Activated CD8-positive, alpha-beta T cell treated with anti-CD3 and anti-CD28 coated beads, Interleukin-2, amount 10 ng/mL, durations not matched to agents 7 days and 5 days (primary cell): ENCODE results near the gene TP53RK. TPM values are rescaled to one million over a fixed set of nuclear protein-coding genes. Genes with fewer than 3 reads are reported as not detected.

ENCODE experiments used
- ATAC-seq: fragments of 150-1000 bp; cut with Tn5 transposase; one replicate; pipeline ENCODE4 v1.10.0; 2021; ENCODE audit warnings: moderate library complexity
- CTCF ChIA-PET: fragments of 350-600 bp; sonication (Branson Sonifier 250); formaldehyde crosslinking; loops from one replicate; lab custom pipeline; 2021; ENCODE audit warnings: antibody characterized with exemption; lab: Charles Lee
- POLR2A ChIA-PET: fragments of 350-600 bp; sonication (Branson Sonifier 250); formaldehyde crosslinking; loops from one replicate; lab custom pipeline; 2021; ENCODE audit warnings: antibody characterized with exemption; lab: Charles Lee
- DNase-seq: peaks from one replicate; pipeline ENCODE4 v3.0.0-alpha.2; 2020
- H3K27ac Mint-ChIP-seq: one replicate; pipeline ENCODE4 v1.8.0; 2021; ENCODE audit warnings: mild to moderate bottlenecking, mixed read lengths
- H3K27me3 Mint-ChIP-seq: one replicate; pipeline ENCODE4 v1.8.0; 2021; ENCODE audit warnings: low read depth, mixed read lengths
- H3K36me3 Mint-ChIP-seq: one replicate; pipeline ENCODE4 v1.8.0; 2021; ENCODE audit warnings: low read depth, mixed read lengths
- H3K4me1 Mint-ChIP-seq: one replicate; pipeline ENCODE4 v1.8.0; 2021; ENCODE audit warnings: low read depth, mixed read lengths
- H3K4me3 Mint-ChIP-seq: one replicate; pipeline ENCODE4 v1.8.0; 2021; ENCODE audit warnings: mild to moderate bottlenecking, mixed read lengths
- H3K9me3 Mint-ChIP-seq: one replicate; pipeline ENCODE4 v1.8.0; 2022; ENCODE audit warnings: mixed read lengths; ENCODE audit not compliant: insufficient read depth
- total RNA-seq, 2 experiments: library from RNA; stranded (reverse); gene quantifications; one replicate each; pipeline ENCODE4 v1.2.3, GENCODE V29; 2021

Gene TP53RK
- 10 to 100 TPM; 15.8 to 15.9 TPM for total RNA-seq

DNA sequence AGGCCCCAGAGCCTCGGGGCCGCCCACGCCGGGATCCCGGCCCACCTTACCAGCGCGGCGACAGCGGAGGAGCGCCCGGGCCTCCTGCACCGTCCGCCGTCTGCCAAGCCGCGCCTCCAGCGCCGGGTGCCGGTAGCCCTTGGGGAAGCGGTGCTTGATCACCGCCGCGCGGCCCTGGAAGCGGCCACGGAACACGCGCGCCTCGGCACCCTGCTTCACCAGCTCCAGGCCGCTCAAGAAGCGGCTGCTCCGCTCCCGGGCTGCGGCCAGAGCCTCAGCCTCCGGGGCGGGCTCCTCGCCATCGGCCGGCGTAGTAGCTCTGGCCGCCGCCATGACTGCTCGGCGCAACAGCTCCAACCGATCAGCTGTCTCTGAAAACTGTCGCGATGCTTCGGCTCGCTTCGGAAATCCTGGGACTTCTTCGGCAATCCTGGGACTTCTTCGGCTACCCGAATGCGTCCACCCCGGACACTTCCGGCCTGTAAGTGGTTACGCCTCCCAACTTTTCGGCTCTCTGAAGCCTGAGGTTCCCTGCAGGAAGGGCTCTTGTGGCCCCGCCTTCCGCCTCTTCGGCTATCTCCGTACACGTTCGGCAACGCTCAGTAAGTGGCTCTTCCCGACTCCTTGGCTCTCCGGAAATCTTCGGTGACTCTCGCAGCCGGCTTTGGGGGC is at the start of gene TP53RK:
Gene TP53RK, minus strand, starts transcription at position 363 of the 672 bp plus-strand sequence. Its CDS starts 30 bp downstream, at position 333.
- ChIA-PET CTCF (interaction anchor here (1.0 to 5.7 kb wide), 8 partner anchors 8 to 177 kb away, joined by 3 to 49 read pairs (median 4); no protein-coding TSS in a partner anchor), POLR2A (interaction anchor here (1.0 to 1.8 kb wide), 5 partner anchors 13 to 176 kb away, joined by 3 to 5 read pairs (median 4); partner anchors contain the start of gene ZNF334)
- peak within 1 kb of the TSS; percentile 85 for H3K4me3 Mint-ChIP-seq
- no peaks in the 10 kb centered on the region for H3K27me3 Mint-ChIP-seq
- DNase-seq = peak; percentile 98
- H3K4me1 Mint-ChIP-seq = peaks cover 43% of the 10 kb centered on the region
- peak within 1 kb of the TSS; percentile 88 for H3K27ac Mint-ChIP-seq
- H3K36me3 Mint-ChIP-seq = peaks cover 22% of the 10 kb centered on the region
- ATAC-seq = peak; percentile 99
- no peaks in the 10 kb centered on the region for H3K9me3 Mint-ChIP-seq

GRCh38 chr20:46735436-46735835 is 46.2 kb upstream of the TP53RK start:
- CTCF ChIA-PET = no interaction called here

GRCh38 chr20:46731770-46732169 is 42.5 kb upstream of the TP53RK start:
- no peaks in the 10 kb centered on the region for H3K36me3 Mint-ChIP-seq
- H3K4me3 Mint-ChIP-seq = no peak overlapping the region
- H3K27ac Mint-ChIP-seq = no peak overlapping the region
- DNase-seq (no peak), ATAC-seq (no peak)
- H3K27me3 Mint-ChIP-seq = peaks cover 2% of the 10 kb centered on the region
- ChIA-PET CTCF (no interaction called here), POLR2A (no interaction called here)
- H3K9me3 Mint-ChIP-seq = no peaks in the 10 kb centered on the region
- H3K4me1 Mint-ChIP-seq = no peaks in the 10 kb centered on the region

More at GRCh38 chr20:46735436-46735835, 46.2 kb upstream of the TP53RK start:
- peaks cover 17% of the 10 kb centered on the region for H3K27me3 Mint-ChIP-seq
- DNase-seq (no peak), ATAC-seq (no peak)
- POLR2A ChIA-PET = no interaction called here
- H3K36me3 Mint-ChIP-seq = no peaks in the 10 kb centered on the region
- H3K4me3 Mint-ChIP-seq = no peak overlapping the region
- no peaks in the 10 kb centered on the region for H3K4me1 Mint-ChIP-seq
- no peak overlapping the region for H3K27ac Mint-ChIP-seq
- no peaks in the 10 kb centered on the region for H3K9me3 Mint-ChIP-seq

DNA sequence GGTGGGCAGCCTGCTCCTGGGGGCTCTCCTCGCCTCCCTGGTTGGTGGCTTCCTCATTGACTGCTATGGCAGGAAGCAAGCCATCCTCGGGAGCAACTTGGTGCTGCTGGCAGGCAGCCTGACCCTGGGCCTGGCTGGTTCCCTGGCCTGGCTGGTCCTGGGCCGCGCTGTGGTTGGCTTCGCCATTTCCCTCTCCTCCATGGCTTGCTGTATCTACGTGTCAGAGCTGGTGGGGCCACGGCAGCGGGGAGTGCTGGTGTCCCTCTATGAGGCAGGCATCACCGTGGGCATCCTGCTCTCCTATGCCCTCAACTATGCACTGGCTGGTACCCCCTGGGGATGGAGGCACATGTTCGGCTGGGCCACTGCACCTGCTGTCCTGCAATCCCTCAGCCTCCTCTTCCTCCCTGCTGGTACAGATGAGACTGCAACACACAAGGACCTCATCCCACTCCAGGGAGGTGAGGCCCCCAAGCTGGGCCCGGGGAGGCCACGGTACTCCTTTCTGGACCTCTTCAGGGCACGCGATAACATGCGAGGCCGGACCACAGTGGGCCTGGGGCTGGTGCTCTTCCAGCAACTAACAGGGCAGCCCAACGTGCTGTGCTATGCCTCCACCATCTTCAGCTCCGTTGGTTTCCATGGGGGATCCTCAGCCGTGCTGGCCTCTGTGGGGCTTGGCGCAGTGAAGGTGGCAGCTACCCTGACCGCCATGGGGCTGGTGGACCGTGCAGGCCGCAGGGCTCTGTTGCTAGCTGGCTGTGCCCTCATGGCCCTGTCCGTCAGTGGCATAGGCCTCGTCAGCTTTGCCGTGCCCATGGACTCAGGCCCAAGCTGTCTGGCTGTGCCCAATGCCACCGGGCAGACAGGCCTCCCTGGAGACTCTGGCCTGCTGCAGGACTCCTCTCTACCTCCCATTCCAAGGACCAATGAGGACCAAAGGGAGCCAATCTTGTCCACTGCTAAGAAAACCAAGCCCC is 36.2 kb upstream of the TP53RK start:
- peaks cover 5% of the 10 kb centered on the region for H3K9me3 Mint-ChIP-seq
- H3K36me3 Mint-ChIP-seq = no peaks in the 10 kb centered on the region
- ChIA-PET CTCF (no interaction called here), POLR2A (no interaction called here)
- no peak overlapping the region for H3K27ac Mint-ChIP-seq
- no peak for DNase-seq
- no peak for ATAC-seq
- no peaks in the 10 kb centered on the region for H3K4me1 Mint-ChIP-seq
- H3K4me3 Mint-ChIP-seq = no peak overlapping the region
- H3K27me3 Mint-ChIP-seq = no peaks in the 10 kb centered on the region

DNA sequence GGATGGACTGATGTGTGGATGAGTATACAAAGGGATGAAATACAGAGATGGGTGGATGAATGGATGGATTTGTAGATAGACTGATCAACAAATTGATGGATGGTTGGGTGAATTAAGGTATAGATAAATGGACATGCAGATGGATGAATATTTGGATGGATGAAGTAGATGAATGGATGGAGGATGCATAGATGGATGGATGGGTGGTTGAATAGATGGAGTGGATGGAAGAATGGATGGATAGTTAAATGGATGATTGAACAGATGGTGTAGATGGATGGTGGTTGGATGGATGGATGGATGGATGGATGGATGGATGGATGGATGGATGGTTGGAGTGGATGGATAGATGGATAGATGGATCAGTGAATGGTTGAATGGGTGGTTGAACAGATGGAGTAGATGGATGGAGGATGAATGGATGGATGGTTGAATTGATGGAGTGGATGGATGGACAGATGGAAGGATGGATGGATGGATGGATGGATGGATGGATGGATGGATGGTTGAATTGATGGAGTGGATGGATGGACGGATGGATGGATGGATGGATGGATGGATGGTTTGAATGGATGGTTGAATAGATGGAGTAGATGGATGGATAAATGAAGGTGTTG is 35.2 kb upstream of the TP53RK start:
- POLR2A ChIA-PET = no interaction called here
- CTCF ChIA-PET = no interaction called here
- no peak overlapping the region for H3K4me3 Mint-ChIP-seq
- H3K27ac Mint-ChIP-seq = no peak overlapping the region
- no peaks in the 10 kb centered on the region for H3K27me3 Mint-ChIP-seq
- H3K9me3 Mint-ChIP-seq = peaks cover 9% of the 10 kb centered on the region
- DNase-seq (no peak), ATAC-seq (no peak)
- H3K4me1 Mint-ChIP-seq = no peaks in the 10 kb centered on the region
- H3K36me3 Mint-ChIP-seq = no peaks in the 10 kb centered on the region

DNA sequence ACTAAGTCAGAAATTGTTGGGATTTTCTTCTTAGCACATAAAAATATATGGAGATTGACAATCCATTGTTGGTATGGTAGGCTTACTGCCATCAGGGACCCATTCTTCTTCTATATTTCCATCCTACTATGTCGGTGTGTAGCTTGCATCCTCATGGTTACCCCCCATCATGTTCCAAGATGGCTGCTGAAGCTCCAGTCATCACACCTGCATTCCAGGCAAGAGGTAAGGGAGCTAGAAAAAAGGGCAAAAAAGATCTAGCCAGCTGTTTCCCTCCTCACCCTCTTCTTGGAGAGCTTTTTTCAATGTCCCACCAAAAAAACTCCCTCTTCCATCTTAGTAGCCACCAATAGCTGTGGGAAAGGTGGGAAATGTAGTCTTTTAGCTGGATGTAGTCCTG is 33.8 kb upstream of the TP53RK start:
- no peak overlapping the region for H3K4me3 Mint-ChIP-seq
- DNase-seq (no peak), ATAC-seq (no peak)
- CTCF ChIA-PET = no interaction called here
- peaks cover 9% of the 10 kb centered on the region for H3K9me3 Mint-ChIP-seq
- POLR2A ChIA-PET = no interaction called here
- peaks cover 1% of the 10 kb centered on the region for H3K27me3 Mint-ChIP-seq
- no peak overlapping the region for H3K27ac Mint-ChIP-seq
- H3K4me1 Mint-ChIP-seq = no peaks in the 10 kb centered on the region
- no peaks in the 10 kb centered on the region for H3K36me3 Mint-ChIP-seq

- Mint-ChIP-seq H3K4me1 (no peaks in the 10 kb centered on the region), H3K27me3 (peaks cover 1% of the 10 kb centered on the region), H3K4me3 (no peak overlapping the region), H3K36me3 (no peaks in the 10 kb centered on the region), H3K9me3 (peaks cover 9% of the 10 kb centered on the region), H3K27ac (no peak overlapping the region)
- POLR2A ChIA-PET = no interaction called here
- no peak for ATAC-seq
- DNase-seq = no peak
- CTCF ChIA-PET = no interaction called here
Measured at GRCh38 chr20:46722450-46722849, 33.2 kb upstream of the TP53RK start.

DNA sequence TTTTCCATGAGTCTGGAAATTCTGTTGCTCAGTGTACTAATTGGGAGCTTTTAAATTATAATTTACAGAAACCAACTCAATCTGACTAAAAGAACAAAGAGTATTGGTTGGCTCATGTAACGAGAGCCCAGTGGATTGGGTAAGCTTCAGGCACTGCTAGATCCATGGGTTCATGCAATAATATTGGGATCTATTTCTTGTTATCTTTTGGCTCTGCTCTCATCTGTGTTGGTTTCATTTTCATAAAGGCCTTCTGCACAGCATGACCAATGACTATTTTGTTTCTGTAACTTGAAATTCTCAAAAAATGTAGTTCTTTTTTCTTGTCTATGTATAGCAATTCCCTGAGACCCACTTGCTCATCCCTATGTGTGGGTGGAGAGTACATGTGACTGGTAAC is 32.2 kb upstream of the TP53RK start:
- Mint-ChIP-seq H3K9me3 (peaks cover 9% of the 10 kb centered on the region), H3K27ac (no peak overlapping the region), H3K36me3 (no peaks in the 10 kb centered on the region), H3K27me3 (peaks cover 1% of the 10 kb centered on the region), H3K4me3 (no peak overlapping the region), H3K4me1 (no peaks in the 10 kb centered on the region)
- ChIA-PET CTCF (no interaction called here), POLR2A (no interaction called here)
- ATAC-seq (no peak), DNase-seq (no peak)

DNA sequence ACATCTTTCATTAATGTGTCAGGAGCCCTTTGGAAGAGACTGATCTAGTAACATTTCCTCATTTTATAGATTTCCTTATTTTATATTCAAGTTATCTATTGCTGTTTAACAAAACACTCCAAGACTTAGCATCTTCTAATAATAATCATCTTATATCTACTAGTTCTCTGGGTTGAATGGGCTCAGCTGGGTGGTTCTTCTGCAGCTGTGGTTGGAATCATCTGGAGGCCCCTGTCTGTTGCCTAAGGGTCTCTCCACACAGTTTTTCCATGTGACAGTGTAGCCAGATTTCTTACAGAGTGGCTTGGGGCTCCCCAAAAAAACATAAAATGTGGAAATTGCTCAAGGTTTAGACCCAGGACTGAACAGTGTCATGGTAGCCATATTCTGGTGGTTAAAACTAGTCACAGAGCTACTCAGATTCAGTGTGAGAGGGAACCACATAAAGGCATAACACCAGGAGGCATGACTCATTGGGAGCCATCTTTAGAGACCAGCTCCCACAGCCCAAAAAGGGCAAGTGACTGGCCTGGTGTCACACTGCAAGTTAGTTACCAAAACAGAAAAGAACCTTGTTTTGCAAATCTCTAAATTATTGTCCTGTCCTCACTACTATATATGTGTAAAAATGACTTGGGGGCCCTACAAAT is 31.7 kb upstream of the TP53RK start:
- peaks cover 9% of the 10 kb centered on the region for H3K9me3 Mint-ChIP-seq
- ATAC-seq (no peak), DNase-seq (no peak)
- no peaks in the 10 kb centered on the region for H3K36me3 Mint-ChIP-seq
- H3K4me1 Mint-ChIP-seq = no peaks in the 10 kb centered on the region
- H3K4me3 Mint-ChIP-seq = no peak overlapping the region
- no peak overlapping the region for H3K27ac Mint-ChIP-seq
- CTCF ChIA-PET = no interaction called here
- POLR2A ChIA-PET = no interaction called here
- H3K27me3 Mint-ChIP-seq = peaks cover 1% of the 10 kb centered on the region

DNA sequence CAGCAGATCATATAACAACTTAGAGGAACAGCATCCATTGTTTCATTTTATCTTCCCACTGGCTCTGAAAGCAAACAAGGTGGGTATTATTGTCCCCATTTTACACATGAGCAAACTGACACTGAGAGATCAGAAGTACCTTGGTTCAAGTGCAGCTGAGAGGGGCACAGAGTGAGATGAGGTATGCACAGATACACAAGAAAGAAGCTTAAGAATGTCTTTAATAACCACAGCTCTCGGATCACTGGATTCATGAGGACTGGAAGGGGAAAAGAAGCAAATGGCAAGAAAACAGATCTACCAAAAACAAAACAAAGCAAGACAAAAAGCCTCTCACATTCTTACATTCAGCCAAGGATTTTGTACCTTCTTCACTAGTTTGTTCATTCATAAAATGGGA is 30.8 kb upstream of the TP53RK start:
- POLR2A ChIA-PET = no interaction called here
- Mint-ChIP-seq H3K27me3 (peaks cover 6% of the 10 kb centered on the region), H3K36me3 (no peaks in the 10 kb centered on the region), H3K27ac (no peak overlapping the region), H3K4me1 (no peaks in the 10 kb centered on the region), H3K4me3 (no peak overlapping the region), H3K9me3 (peaks cover 9% of the 10 kb centered on the region)
- DNase-seq = no peak
- CTCF ChIA-PET = no interaction called here
- no peak for ATAC-seq

DNA sequence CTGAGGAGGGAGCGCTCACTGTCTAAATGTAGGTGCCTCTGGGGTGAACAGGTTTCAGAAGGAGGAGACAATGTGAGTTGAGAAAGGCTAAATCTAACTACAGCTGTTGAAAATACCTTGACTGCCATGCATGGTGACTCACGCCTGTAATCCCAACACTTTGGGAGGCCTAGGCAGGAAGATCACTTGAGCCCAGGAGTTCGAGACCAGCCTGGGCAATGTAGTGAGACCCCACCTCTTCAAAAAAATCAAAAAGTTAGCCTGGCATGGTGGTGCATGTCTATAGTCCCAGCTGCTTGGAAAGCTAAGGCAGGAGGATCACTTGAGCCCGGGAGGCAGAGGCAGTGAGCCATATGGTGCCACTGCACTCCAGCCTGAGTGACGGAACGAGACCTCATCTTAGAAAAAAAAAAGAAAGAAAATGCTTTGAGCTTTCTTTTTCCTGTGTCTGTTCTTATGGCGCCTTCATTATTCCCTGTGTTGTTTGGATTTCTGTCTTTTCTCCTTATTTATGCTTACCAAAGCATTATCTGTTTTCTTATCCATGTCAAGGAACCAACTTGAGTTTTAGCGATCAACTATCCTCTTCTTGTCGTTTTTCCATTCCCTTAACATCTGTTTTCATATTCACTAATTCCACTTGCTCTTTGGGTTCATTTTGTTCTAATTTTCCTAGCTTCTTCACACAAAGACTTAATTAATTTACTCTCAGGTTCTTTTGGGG is 28.7 kb upstream of the TP53RK start:
- H3K4me1 Mint-ChIP-seq = no peaks in the 10 kb centered on the region
- H3K27me3 Mint-ChIP-seq = peaks cover 20% of the 10 kb centered on the region
- H3K4me3 Mint-ChIP-seq = no peak overlapping the region
- no peaks in the 10 kb centered on the region for H3K36me3 Mint-ChIP-seq
- no peak overlapping the region for H3K27ac Mint-ChIP-seq
- peaks cover 9% of the 10 kb centered on the region for H3K9me3 Mint-ChIP-seq
- DNase-seq (no peak), ATAC-seq (no peak)
- CTCF ChIA-PET = no interaction called here
- POLR2A ChIA-PET = no interaction called here
